NT2/D1 (cell line): ENCODE data around the gene PBX1.

Experiments
- SUZ12 ChIP-seq: IDR thresholded peaks from 2 replicates; pipeline ENCODE4 v1.6.1; 2011; ENCODE audit not compliant: insufficient read length, insufficient read depth; ENCODE audit errors: extremely low read depth
- YY1 ChIP-seq: IDR thresholded peaks from 2 replicates; pipeline ENCODE4 v1.6.1; 2011; ENCODE audit not compliant: insufficient read length, insufficient read depth
- ZNF274 ChIP-seq: IDR thresholded peaks from 2 replicates; pipeline ENCODE4 v1.6.1; 2011; ENCODE audit warnings: mild to moderate bottlenecking, low read depth, low read length

DNA sequence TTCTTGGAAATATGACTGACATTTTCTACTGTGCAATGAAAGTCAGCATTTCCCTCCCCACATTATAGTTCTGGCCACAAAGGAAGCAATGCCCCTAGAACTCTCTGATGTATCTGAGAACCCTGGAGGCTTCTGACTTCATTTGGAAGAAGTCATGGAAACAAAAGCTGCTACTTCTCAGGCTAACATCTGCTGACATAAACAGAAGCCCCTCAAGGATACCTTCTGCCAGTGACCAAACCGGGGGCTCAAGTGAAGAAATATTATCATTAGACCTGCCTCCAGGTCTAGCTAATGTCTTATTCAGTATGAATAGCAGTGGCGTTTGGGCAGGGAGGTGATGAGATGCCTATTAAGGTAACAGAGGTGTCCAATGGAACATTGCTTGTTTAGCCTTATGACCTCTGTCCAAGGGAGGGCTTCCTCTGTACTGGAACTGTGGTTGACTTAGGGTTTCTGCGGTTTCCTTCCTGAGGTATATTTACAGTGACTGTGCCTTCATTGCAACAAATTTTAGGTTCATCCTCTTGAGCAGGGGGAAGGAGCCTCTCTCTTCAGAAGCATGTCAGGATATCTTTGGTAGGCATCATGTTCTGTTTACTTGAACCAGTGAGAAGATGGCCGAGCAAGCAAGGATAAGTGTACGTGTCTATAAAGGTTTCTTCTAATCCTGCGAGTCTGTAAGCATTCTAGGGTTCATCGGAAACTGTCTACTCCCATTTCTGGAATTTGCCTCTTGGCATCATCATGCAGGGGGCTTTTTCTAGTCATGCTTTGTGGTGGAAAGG lies 161.7 kb downstream of the PBX1 start:
- no peak for TF ChIP-seq YY1
- no peak for TF ChIP-seq ZNF274
- TF ChIP-seq SUZ12 = no peak
